ENCODE data around the gene ATP11C.

Gene ATP11C

GRCh38 chrX:139720979-139721378 lies 211.9 kb downstream of the ATP11C start:
- no peak overlapping the region for H2AFZ ChIP-seq (ENCODE audit: low read depth)
- no peak overlapping the region for H3K4me3 ChIP-seq (IDR thresholded peaks at IDR 0.05; ENCODE audit: insufficient read depth, low read depth, low read length)
- H3K27ac ChIP-seq: no peak overlapping the region
- peaks cover 13% of the 10 kb centered on the region for H3K4me1 ChIP-seq (ENCODE audit: low read depth, poor library complexity, severe bottlenecking)
- no peak for TF ChIP-seq CTCF (conservative IDR thresholded peaks at IDR 0.05; ENCODE audit: low read depth, low read length)
- H4K20me1 ChIP-seq (ENCODE audit: insufficient read depth): no peaks in the 10 kb centered on the region
- H3K4me2 ChIP-seq: no peak overlapping the region
- no peaks in the 10 kb centered on the region for H3K79me2 ChIP-seq (ENCODE audit: insufficient read depth, low read depth)
- no peak overlapping the region for H3K9ac ChIP-seq
- H3K27me3 ChIP-seq (ENCODE audit: insufficient read depth, low read depth): no peaks in the 10 kb centered on the region
- H3K36me3 ChIP-seq (ENCODE audit: insufficient read depth): no peaks in the 10 kb centered on the region

- peaks cover 7% of the 10 kb centered on the region for H3K4me1 ChIP-seq (ENCODE audit: low read depth, poor library complexity, severe bottlenecking)
- H3K27ac ChIP-seq: no peak overlapping the region
- H3K79me2 ChIP-seq (ENCODE audit: insufficient read depth, low read depth): no peaks in the 10 kb centered on the region
- no peak for TF ChIP-seq CTCF (conservative IDR thresholded peaks at IDR 0.05; ENCODE audit: low read depth, low read length)
- H3K9ac ChIP-seq: no peak overlapping the region
- H4K20me1 ChIP-seq (ENCODE audit: insufficient read depth): no peaks in the 10 kb centered on the region
- H3K36me3 ChIP-seq (ENCODE audit: insufficient read depth): no peaks in the 10 kb centered on the region
- no peak overlapping the region for H3K4me2 ChIP-seq
- no peak overlapping the region for H3K4me3 ChIP-seq (IDR thresholded peaks at IDR 0.05; ENCODE audit: insufficient read depth, low read depth, low read length)
- H3K27me3 ChIP-seq (ENCODE audit: insufficient read depth, low read depth): no peaks in the 10 kb centered on the region
- H2AFZ ChIP-seq (ENCODE audit: low read depth): no peak overlapping the region
Measured at GRCh38 chrX:139720136-139720535, 212.7 kb downstream of the ATP11C start.

DNA sequence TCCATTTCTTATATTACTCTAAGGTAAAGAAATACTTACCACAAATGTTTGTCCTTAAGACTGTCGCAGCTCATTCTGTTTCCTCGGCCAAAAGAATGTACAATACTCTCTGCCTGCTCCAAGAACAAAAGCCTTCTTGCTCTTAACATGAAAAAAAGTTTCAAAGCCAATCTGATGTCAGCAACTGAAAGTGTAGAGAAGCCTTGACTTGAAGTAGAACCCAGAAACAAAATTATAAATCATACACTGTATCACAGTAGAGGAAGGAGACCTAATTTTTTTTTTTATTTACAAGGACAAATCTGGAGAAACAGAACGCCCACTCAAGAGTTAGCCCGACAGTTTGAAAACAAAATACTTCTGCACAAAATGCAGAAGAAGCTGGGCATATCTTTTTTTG lies 224.8 kb downstream of the ATP11C start, which contains the start of gene MCF2:
MCF2 (minus strand) TSS at position 101 of the 400 bp plus-strand sequence. CDS start 56,423 bp downstream, outside the sequence.
- Histone ChIP-seq H3K9ac (no peak within 1 kb of the TSS), H2AFZ (ENCODE audit: low read depth) (no peak within 1 kb of the TSS), H3K27ac (no peak within 1 kb of the TSS), H3K4me2 (no peak within 1 kb of the TSS), H4K20me1 (ENCODE audit: insufficient read depth) (no peaks in the 10 kb centered on the region), H3K4me3 (IDR thresholded peaks at IDR 0.05; ENCODE audit: insufficient read depth, low read depth, low read length) (no peak within 1 kb of the TSS), H3K4me1 (ENCODE audit: low read depth, poor library complexity, severe bottlenecking) (no peaks in the 10 kb centered on the region), H3K79me2 (ENCODE audit: insufficient read depth, low read depth) (no peaks in the 10 kb centered on the region), H3K36me3 (ENCODE audit: insufficient read depth) (no peaks in the 10 kb centered on the region), H3K27me3 (ENCODE audit: insufficient read depth, low read depth) (no peaks in the 10 kb centered on the region)
- no peak for TF ChIP-seq CTCF (conservative IDR thresholded peaks at IDR 0.05; ENCODE audit: low read depth, low read length)

DNA sequence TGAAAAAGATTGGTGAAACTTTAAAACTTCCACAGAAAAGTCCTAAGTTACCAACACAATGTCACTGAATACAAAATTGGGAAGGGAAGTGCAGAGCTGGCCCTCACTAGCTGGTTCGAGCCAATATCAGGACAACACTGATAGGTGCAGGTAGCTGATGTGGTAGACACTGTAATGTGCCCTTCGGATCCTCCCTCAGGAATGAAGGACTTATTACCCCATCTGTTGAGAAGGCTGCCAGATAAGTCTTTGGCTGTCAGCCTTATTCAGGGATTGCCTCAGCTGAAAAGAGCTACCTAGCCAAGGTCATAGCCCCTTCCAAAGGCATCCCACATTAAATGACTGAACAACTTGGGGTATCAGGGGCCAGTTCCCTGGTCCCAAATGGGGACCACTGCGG lies 230.2 kb downstream of the ATP11C start:
- H3K36me3 ChIP-seq (ENCODE audit: insufficient read depth): no peaks in the 10 kb centered on the region
- no peak overlapping the region for H3K27ac ChIP-seq
- H3K4me1 ChIP-seq (ENCODE audit: low read depth, poor library complexity, severe bottlenecking): no peaks in the 10 kb centered on the region
- H3K27me3 ChIP-seq (ENCODE audit: insufficient read depth, low read depth): no peaks in the 10 kb centered on the region
- H3K9ac ChIP-seq: no peak overlapping the region
- no peak overlapping the region for H2AFZ ChIP-seq (ENCODE audit: low read depth)
- H3K4me2 ChIP-seq: no peak overlapping the region
- no peaks in the 10 kb centered on the region for H4K20me1 ChIP-seq (ENCODE audit: insufficient read depth)
- no peak for TF ChIP-seq CTCF (conservative IDR thresholded peaks at IDR 0.05; ENCODE audit: low read depth, low read length)
- H3K4me3 ChIP-seq (IDR thresholded peaks at IDR 0.05; ENCODE audit: insufficient read depth, low read depth, low read length): no peak overlapping the region
- no peaks in the 10 kb centered on the region for H3K79me2 ChIP-seq (ENCODE audit: insufficient read depth, low read depth)
